HG02870 (cell line): ENCODE data around the gene MICU1.

Experiments
- ATAC-seq: cut with Tn5 transposase; IDR thresholded peaks from one replicate; pipeline ENCODE4 v1.9.1; 2021; ENCODE audit warnings: mild to moderate bottlenecking, moderate library complexity; ENCODE audit not compliant: unreplicated experiment

Gene MICU1

GRCh38 chr10:72637398-72637857 lies 11.5 kb upstream of the MICU1 start:
- ATAC-seq: no peak

GRCh38 chr10:72630144-72630543 lies 4.3 kb upstream of the MICU1 start:
- no peak for ATAC-seq

- no peak for ATAC-seq
Observed at GRCh38 chr10:72626444-72626754, 520 bp upstream of the MICU1 start.

- ATAC-seq: no peak
Observed at GRCh38 chr10:72625276-72625607, 637 bp downstream of the MICU1 start.

GRCh38 chr10:72622271-72622670 lies 3.6 kb downstream of the MICU1 start:
- ATAC-seq: no peak

GRCh38 chr10:72616716-72617115 lies 9.2 kb downstream of the MICU1 start:
- no peak for ATAC-seq

- ATAC-seq: no peak
Observed at GRCh38 chr10:72615970-72616369, 9.9 kb downstream of the MICU1 start.

- ATAC-seq: no peak
Observed at GRCh38 chr10:72612203-72612826, 13.6 kb downstream of the MICU1 start.

GRCh38 chr10:72611783-72612182 lies 14.1 kb downstream of the MICU1 start:
- ATAC-seq: no peak

- no peak for ATAC-seq
Observed at GRCh38 chr10:72610466-72610865, 15.4 kb downstream of the MICU1 start.

GRCh38 chr10:72605122-72605521 lies 20.8 kb downstream of the MICU1 start:
- ATAC-seq: no peak

- ATAC-seq: no peak
Observed at GRCh38 chr10:72601144-72601543, 24.7 kb downstream of the MICU1 start.

- no peak for ATAC-seq
Observed at GRCh38 chr10:72598769-72599701, 26.8 kb downstream of the MICU1 start.

- peak; percentile 51 for ATAC-seq
Observed at GRCh38 chr10:72597897-72598296, 28.0 kb downstream of the MICU1 start.

- ATAC-seq: no peak
Observed at GRCh38 chr10:72595436-72595835, 30.4 kb downstream of the MICU1 start.

GRCh38 chr10:72593963-72594362 lies 31.9 kb downstream of the MICU1 start:
- ATAC-seq: no peak

GRCh38 chr10:72588266-72588665 lies 37.6 kb downstream of the MICU1 start:
- ATAC-seq: no peak

- ATAC-seq: no peak
Observed at GRCh38 chr10:72587568-72587967, 38.3 kb downstream of the MICU1 start.

GRCh38 chr10:72574636-72575035 lies 51.2 kb downstream of the MICU1 start:
- ATAC-seq: no peak

- no peak for ATAC-seq
Observed at GRCh38 chr10:72573079-72573478, 52.8 kb downstream of the MICU1 start.

GRCh38 chr10:72567889-72568640 lies 57.8 kb downstream of the MICU1 start:
- ATAC-seq: no peak

GRCh38 chr10:72567421-72567820 lies 58.5 kb downstream of the MICU1 start:
- ATAC-seq: no peak
